ENCODE results near the gene INPP4B.

INPP4B gene

GRCh38 chr4:142194905-142195304, 651.2 kb downstream of the INPP4B start:
- Histone ChIP-seq H3K36me3 (ENCODE audit: control insufficient read depth, insufficient read depth, low read length) (no peaks in the 10 kb centered on the region), H3K4me3 (ENCODE audit: low read length) (no peak overlapping the region), H3K4me1 (ENCODE audit: control insufficient read depth, insufficient read depth, low read length) (no peaks in the 10 kb centered on the region), H3K27me3 (ENCODE audit: control insufficient read depth, insufficient read depth, low read length) (no peaks in the 10 kb centered on the region), H3K27ac (ENCODE audit: low read depth, low read length) (no peak overlapping the region), H3K9ac (ENCODE audit: low read length) (no peak overlapping the region)

DNA sequence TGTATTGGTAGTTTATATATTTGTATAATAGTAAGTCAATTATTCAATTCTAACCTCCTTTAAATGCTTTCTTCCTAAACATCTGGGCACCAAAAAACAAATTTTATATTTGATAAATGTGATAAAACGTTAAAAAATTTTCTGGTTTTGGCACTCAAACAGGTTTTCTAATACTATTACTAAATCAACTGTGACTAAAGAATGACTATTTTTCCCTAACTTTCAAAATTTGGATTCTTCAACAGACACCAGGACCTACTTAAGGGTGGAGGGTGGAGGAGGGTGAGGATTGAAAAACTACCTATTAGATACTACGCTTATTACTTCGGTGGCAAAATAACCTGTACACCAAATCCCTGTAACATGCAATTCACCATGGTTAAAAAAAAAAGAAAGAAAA, 654.2 kb downstream of the INPP4B start:
- H3K4me1 ChIP-seq (ENCODE audit: control insufficient read depth, insufficient read depth, low read length), result no peaks in the 10 kb centered on the region
- no peak overlapping the region for H3K9ac ChIP-seq (ENCODE audit: low read length)
- no peak overlapping the region for H3K4me3 ChIP-seq (ENCODE audit: low read length)
- H3K27ac ChIP-seq (ENCODE audit: low read depth, low read length), result no peak overlapping the region
- no peaks in the 10 kb centered on the region for H3K36me3 ChIP-seq (ENCODE audit: control insufficient read depth, insufficient read depth, low read length)
- H3K27me3 ChIP-seq (ENCODE audit: control insufficient read depth, insufficient read depth, low read length), result no peaks in the 10 kb centered on the region

DNA sequence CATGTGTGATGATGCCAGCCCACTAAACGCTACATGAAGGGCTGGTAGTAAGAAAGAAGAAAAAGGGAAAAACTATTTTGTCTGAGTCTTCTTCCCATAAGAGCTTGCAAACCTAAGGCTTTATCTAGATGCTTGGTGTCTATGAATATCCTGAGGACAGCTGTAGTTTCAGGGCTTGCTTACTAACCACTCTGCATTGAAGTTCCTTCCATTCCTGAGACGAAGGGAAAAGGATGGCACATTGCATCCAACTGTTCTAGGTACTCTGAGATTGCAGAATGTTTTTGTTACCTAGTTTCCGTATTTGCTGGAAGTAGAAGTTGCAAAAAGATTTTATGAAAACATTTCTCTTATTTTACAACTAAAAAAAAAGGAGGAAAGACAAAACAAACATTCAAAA, 665.1 kb downstream of the INPP4B start:
- Histone ChIP-seq H3K27me3 (ENCODE audit: control insufficient read depth, insufficient read depth, low read length) (no peaks in the 10 kb centered on the region), H3K9ac (ENCODE audit: low read length) (no peak overlapping the region), H3K4me1 (ENCODE audit: control insufficient read depth, insufficient read depth, low read length) (no peaks in the 10 kb centered on the region), H3K27ac (ENCODE audit: low read depth, low read length) (no peak overlapping the region), H3K4me3 (ENCODE audit: low read length) (no peak overlapping the region), H3K36me3 (ENCODE audit: control insufficient read depth, insufficient read depth, low read length) (no peaks in the 10 kb centered on the region)

- Histone ChIP-seq H3K9ac (ENCODE audit: low read length) (no peak overlapping the region), H3K4me3 (ENCODE audit: low read length) (no peak overlapping the region), H3K27me3 (ENCODE audit: control insufficient read depth, insufficient read depth, low read length) (no peaks in the 10 kb centered on the region), H3K27ac (ENCODE audit: low read depth, low read length) (no peak overlapping the region), H3K4me1 (ENCODE audit: control insufficient read depth, insufficient read depth, low read length) (no peaks in the 10 kb centered on the region), H3K36me3 (ENCODE audit: control insufficient read depth, insufficient read depth, low read length) (peaks cover 2% of the 10 kb centered on the region)
These were observed 676.9 kb downstream of the INPP4B start for GRCh38 chr4:142169216-142169615.

- Histone ChIP-seq H3K4me3 (ENCODE audit: low read length) (no peak overlapping the region), H3K27ac (ENCODE audit: low read depth, low read length) (no peak overlapping the region), H3K27me3 (ENCODE audit: control insufficient read depth, insufficient read depth, low read length) (no peaks in the 10 kb centered on the region), H3K9ac (ENCODE audit: low read length) (no peak overlapping the region), H3K4me1 (ENCODE audit: control insufficient read depth, insufficient read depth, low read length) (no peaks in the 10 kb centered on the region), H3K36me3 (ENCODE audit: control insufficient read depth, insufficient read depth, low read length) (peaks cover 2% of the 10 kb centered on the region)
These were observed 677.9 kb downstream of the INPP4B start for GRCh38 chr4:142168181-142168580.

- H3K4me1 ChIP-seq (ENCODE audit: control insufficient read depth, insufficient read depth, low read length), result no peaks in the 10 kb centered on the region
- no peak overlapping the region for H3K9ac ChIP-seq (ENCODE audit: low read length)
- H3K36me3 ChIP-seq (ENCODE audit: control insufficient read depth, insufficient read depth, low read length), result no peaks in the 10 kb centered on the region
- no peak overlapping the region for H3K27ac ChIP-seq (ENCODE audit: low read depth, low read length)
- no peaks in the 10 kb centered on the region for H3K27me3 ChIP-seq (ENCODE audit: control insufficient read depth, insufficient read depth, low read length)
- H3K4me3 ChIP-seq (ENCODE audit: low read length), result no peak overlapping the region
These were observed 681.2 kb downstream of the INPP4B start for GRCh38 chr4:142164767-142165500.

- Histone ChIP-seq H3K9ac (ENCODE audit: low read length) (no peak overlapping the region), H3K4me1 (ENCODE audit: control insufficient read depth, insufficient read depth, low read length) (no peaks in the 10 kb centered on the region), H3K27ac (ENCODE audit: low read depth, low read length) (no peak overlapping the region), H3K4me3 (ENCODE audit: low read length) (no peak overlapping the region), H3K27me3 (ENCODE audit: control insufficient read depth, insufficient read depth, low read length) (no peaks in the 10 kb centered on the region), H3K36me3 (ENCODE audit: control insufficient read depth, insufficient read depth, low read length) (no peaks in the 10 kb centered on the region)
These were observed 685.0 kb downstream of the INPP4B start for GRCh38 chr4:142161086-142161485.

DNA sequence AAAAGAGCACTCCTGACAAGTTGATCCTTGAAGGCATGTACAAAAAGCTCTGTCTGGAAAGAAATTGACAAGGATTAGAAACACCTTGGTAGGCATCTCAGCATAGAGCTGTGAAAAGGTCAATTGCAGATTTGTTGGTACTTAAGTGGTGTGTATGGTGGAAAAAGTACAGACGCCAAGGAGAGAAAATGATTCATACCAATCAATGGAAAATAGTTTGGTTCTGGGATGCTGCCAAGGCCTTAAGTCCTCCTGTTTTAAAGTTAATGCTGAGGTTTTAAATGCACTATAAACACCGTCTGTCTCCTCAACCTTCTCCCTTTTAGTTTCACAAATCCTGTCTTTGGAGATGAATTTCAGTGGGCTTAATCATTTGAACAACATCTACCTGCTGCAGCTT, 685.6 kb downstream of the INPP4B start:
- Histone ChIP-seq H3K27me3 (ENCODE audit: control insufficient read depth, insufficient read depth, low read length) (no peaks in the 10 kb centered on the region), H3K9ac (ENCODE audit: low read length) (no peak overlapping the region), H3K4me3 (ENCODE audit: low read length) (no peak overlapping the region), H3K4me1 (ENCODE audit: control insufficient read depth, insufficient read depth, low read length) (no peaks in the 10 kb centered on the region), H3K27ac (ENCODE audit: low read depth, low read length) (no peak overlapping the region), H3K36me3 (ENCODE audit: control insufficient read depth, insufficient read depth, low read length) (no peaks in the 10 kb centered on the region)

GRCh38 chr4:142158980-142159379, 687.1 kb downstream of the INPP4B start:
- H3K4me3 ChIP-seq (ENCODE audit: low read length), result no peak overlapping the region
- H3K4me1 ChIP-seq (ENCODE audit: control insufficient read depth, insufficient read depth, low read length), result no peaks in the 10 kb centered on the region
- no peak overlapping the region for H3K9ac ChIP-seq (ENCODE audit: low read length)

GRCh38 chr4:142156256-142156655, 689.8 kb downstream of the INPP4B start:
- H3K4me3 ChIP-seq (ENCODE audit: low read length), result no peak overlapping the region
- no peaks in the 10 kb centered on the region for H3K36me3 ChIP-seq (ENCODE audit: control insufficient read depth, insufficient read depth, low read length)
- H3K9ac ChIP-seq (ENCODE audit: low read length), result no peak overlapping the region
- H3K27ac ChIP-seq (ENCODE audit: low read depth, low read length), result no peak overlapping the region
- no peaks in the 10 kb centered on the region for H3K4me1 ChIP-seq (ENCODE audit: control insufficient read depth, insufficient read depth, low read length)
- H3K27me3 ChIP-seq (ENCODE audit: control insufficient read depth, insufficient read depth, low read length), result no peaks in the 10 kb centered on the region

More at GRCh38 chr4:142158980-142159379, 687.1 kb downstream of the INPP4B start:
- Histone ChIP-seq H3K27me3 (ENCODE audit: control insufficient read depth, insufficient read depth, low read length) (no peaks in the 10 kb centered on the region), H3K36me3 (ENCODE audit: control insufficient read depth, insufficient read depth, low read length) (no peaks in the 10 kb centered on the region), H3K27ac (ENCODE audit: low read depth, low read length) (no peak overlapping the region)

DNA sequence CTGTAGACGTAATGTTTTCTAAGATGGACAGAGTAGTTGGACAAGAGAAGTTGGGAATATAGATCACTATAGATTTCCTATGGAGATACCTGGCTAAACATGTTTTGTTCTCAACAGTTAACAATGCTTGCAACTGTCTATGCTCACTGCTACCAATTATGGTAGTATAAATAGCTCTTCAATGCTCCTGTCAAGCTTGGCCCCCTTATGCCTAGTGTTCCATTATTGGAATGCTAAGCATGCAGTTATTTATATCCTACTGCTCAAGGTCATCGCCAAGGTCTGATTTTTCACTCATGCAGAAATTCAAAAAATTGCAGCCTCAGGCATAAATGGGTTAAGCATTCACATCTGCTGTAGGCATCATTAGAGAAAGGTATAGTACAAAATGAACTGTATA, 690.8 kb downstream of the INPP4B start:
- no peaks in the 10 kb centered on the region for H3K27me3 ChIP-seq (ENCODE audit: control insufficient read depth, insufficient read depth, low read length)
- H3K4me3 ChIP-seq (ENCODE audit: low read length), result no peak overlapping the region
- H3K4me1 ChIP-seq (ENCODE audit: control insufficient read depth, insufficient read depth, low read length), result no peaks in the 10 kb centered on the region
- no peaks in the 10 kb centered on the region for H3K36me3 ChIP-seq (ENCODE audit: control insufficient read depth, insufficient read depth, low read length)
- H3K27ac ChIP-seq (ENCODE audit: low read depth, low read length), result no peak overlapping the region
- H3K9ac ChIP-seq (ENCODE audit: low read length), result no peak overlapping the region

DNA sequence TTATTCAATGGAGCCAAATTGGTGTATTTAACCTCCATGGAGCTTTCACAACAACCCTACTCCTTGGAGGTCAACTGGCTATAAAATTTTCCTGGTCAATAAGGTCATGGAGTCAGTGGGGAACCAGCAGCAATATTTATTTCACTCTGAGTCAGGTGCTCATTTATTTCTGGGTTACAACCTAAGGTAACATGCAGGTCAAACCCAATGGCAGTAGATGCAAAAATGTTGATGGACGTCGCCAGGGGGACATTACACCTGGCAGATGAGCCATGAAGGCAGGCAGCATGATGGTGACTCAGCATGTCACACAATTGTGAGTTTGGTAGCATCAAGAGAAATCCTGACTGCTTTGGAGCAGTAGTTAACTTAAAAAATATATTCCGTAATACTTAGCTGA, 695.6 kb downstream of the INPP4B start:
- Histone ChIP-seq H3K27ac (ENCODE audit: low read depth, low read length) (no peak overlapping the region), H3K36me3 (ENCODE audit: control insufficient read depth, insufficient read depth, low read length) (no peaks in the 10 kb centered on the region), H3K4me3 (ENCODE audit: low read length) (no peak overlapping the region), H3K27me3 (ENCODE audit: control insufficient read depth, insufficient read depth, low read length) (peaks cover 3% of the 10 kb centered on the region), H3K9ac (ENCODE audit: low read length) (no peak overlapping the region), H3K4me1 (ENCODE audit: control insufficient read depth, insufficient read depth, low read length) (no peaks in the 10 kb centered on the region)

- Histone ChIP-seq H3K9ac (ENCODE audit: low read length) (no peak overlapping the region), H3K36me3 (ENCODE audit: control insufficient read depth, insufficient read depth, low read length) (no peaks in the 10 kb centered on the region), H3K27me3 (ENCODE audit: control insufficient read depth, insufficient read depth, low read length) (no peaks in the 10 kb centered on the region), H3K27ac (ENCODE audit: low read depth, low read length) (no peak overlapping the region), H3K4me1 (ENCODE audit: control insufficient read depth, insufficient read depth, low read length) (no peaks in the 10 kb centered on the region), H3K4me3 (ENCODE audit: low read length) (no peak overlapping the region)
These were observed 701.3 kb downstream of the INPP4B start for GRCh38 chr4:142144813-142145212.
